Measurements from ENCODE around the gene ASH1L.

DNA sequence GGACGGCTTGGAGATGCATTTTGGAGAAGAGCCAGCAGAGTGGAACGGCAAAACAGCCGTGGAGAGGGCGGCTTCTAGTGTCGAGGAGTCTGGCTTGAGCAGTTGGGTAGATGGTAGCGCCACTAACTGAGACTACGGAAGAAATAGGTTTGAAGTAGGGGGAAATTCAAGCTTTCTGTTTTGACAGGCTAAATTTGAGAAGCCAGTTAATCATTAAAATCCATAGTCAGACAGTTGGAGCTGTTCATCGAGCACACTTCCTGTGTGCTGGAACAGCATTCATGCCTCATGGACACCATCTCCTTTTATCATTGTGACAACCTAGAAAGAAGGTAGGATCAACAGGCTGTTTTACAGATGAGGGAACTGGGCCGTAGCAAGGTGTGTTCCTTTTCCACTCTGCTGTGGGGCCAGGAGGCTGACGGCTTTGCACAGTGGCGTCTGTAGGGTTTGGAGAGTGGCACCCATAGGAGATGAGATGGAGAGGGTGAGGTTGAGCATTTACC is 258.0 kb downstream of the ASH1L start:
- TF ChIP-seq ZKSCAN1 (IDR thresholded peaks at IDR 0.05; ENCODE audit: low read depth, low read length) (no peak), ZNF124 (CRISPR knock-in tag; IDR thresholded peaks at IDR 0.05) (no peak), CBX1 (IDR thresholded peaks at IDR 0.05; ENCODE audit: low read depth) (no peak), NELFE (IDR thresholded peaks at IDR 0.05; ENCODE audit: insufficient read depth, insufficient read length) (no peak), ARID2 (IDR thresholded peaks at IDR 0.05) (no peak), SRF (CRISPR knock-in tag; IDR thresholded peaks at IDR 0.05) (no peak)
- TF ChIP-seq, protein P1, sequence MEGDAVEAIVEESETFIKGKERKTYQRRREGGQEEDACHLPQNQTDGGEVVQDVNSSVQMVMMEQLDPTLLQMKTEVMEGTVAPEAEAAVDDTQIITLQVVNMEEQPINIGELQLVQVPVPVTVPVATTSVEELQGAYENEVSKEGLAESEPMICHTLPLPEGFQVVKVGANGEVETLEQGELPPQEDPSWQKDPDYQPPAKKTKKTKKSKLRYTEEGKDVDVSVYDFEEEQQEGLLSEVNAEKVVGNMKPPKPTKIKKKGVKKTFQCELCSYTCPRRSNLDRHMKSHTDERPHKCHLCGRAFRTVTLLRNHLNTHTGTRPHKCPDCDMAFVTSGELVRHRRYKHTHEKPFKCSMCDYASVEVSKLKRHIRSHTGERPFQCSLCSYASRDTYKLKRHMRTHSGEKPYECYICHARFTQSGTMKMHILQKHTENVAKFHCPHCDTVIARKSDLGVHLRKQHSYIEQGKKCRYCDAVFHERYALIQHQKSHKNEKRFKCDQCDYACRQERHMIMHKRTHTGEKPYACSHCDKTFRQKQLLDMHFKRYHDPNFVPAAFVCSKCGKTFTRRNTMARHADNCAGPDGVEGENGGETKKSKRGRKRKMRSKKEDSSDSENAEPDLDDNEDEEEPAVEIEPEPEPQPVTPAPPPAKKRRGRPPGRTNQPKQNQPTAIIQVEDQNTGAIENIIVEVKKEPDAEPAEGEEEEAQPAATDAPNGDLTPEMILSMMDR (IDR thresholded peaks at IDR 0.05 in 2 of 3, conservative IDR thresholded peaks at IDR 0.05 in 1 of 3; ENCODE audit: insufficient read depth in 2 of 3, low read depth in 1 of 3, low read length in 3 of 3): no peak
